H9 (cell line): ENCODE results near the gene H19. TPM values are rescaled to one million over a fixed set of nuclear protein-coding genes. Genes with fewer than 3 reads are reported as not detected.

Source experiments
- DNase-seq: peaks from one replicate; pipeline ENCODE4 v3.0.0-alpha.2; 2017
- H2AFZ ChIP-seq: one replicate; pipeline ENCODE4 v1.6.1; 2013; ENCODE audit warnings: mild to moderate bottlenecking, low read length, control low read depth, moderate library complexity
- H2AK5ac ChIP-seq: 2 replicates; pipeline ENCODE4 v1.6.1; 2013; ENCODE audit warnings: low read length, control low read depth, mixed read lengths; ENCODE audit not compliant: insufficient read length
- H2BK120ac ChIP-seq: one replicate; pipeline ENCODE4 v1.6.1; 2013; ENCODE audit warnings: low read depth, mild to moderate bottlenecking, low read length, control low read depth, inconsistent platforms; ENCODE audit not compliant: poor library complexity, severe bottlenecking
- H2BK12ac ChIP-seq: 2 replicates; pipeline ENCODE4 v1.6.1; 2013; ENCODE audit warnings: low read length, control low read depth, mixed read lengths, low read depth; ENCODE audit not compliant: insufficient read length
- H2BK15ac ChIP-seq: 2 replicates; pipeline ENCODE4 v1.6.1; 2013; ENCODE audit warnings: low read depth, low read length, control low read depth
- H2BK20ac ChIP-seq: one replicate; pipeline ENCODE4 v1.6.1; 2013; ENCODE audit warnings: low read depth, mild to moderate bottlenecking, low read length, control low read depth, inconsistent platforms; ENCODE audit not compliant: poor library complexity, severe bottlenecking
- H2BK5ac ChIP-seq: 2 replicates; pipeline ENCODE4 v1.6.1; 2013; ENCODE audit warnings: low read length, control low read depth, mixed read lengths; ENCODE audit not compliant: insufficient read length
- H3K14ac ChIP-seq: 2 replicates; pipeline ENCODE4 v1.6.1; 2013; ENCODE audit warnings: low read length, control low read depth; ENCODE audit not compliant: insufficient read depth
- H3K18ac ChIP-seq: 2 replicates; pipeline ENCODE4 v1.6.1; 2013; ENCODE audit warnings: low read depth, mild to moderate bottlenecking, mixed read lengths, low read length, control low read depth; ENCODE audit not compliant: insufficient read length
- H3K23ac ChIP-seq: 2 replicates; pipeline ENCODE4 v1.6.1; 2013; ENCODE audit warnings: low read length, control low read depth, mixed read lengths, low read depth; ENCODE audit not compliant: insufficient read length
- H3K23me2 ChIP-seq: 2 replicates; pipeline ENCODE4 v1.6.1; 2013; ENCODE audit warnings: low read depth, mild to moderate bottlenecking, mixed read lengths, low read length, control low read depth; ENCODE audit not compliant: insufficient read length, poor library complexity, severe bottlenecking
- H3K27ac ChIP-seq: 2 replicates; pipeline ENCODE4 v1.5.1; 2013; ENCODE audit warnings: low read length, control low read depth, mixed read lengths, low read depth; ENCODE audit not compliant: insufficient read length
- H3K27me3 ChIP-seq: 2 replicates; pipeline ENCODE4 v1.6.1; 2013; ENCODE audit warnings: low read length, control low read depth, inconsistent platforms; ENCODE audit not compliant: insufficient read depth
- H3K4ac ChIP-seq: 2 replicates; pipeline ENCODE4 v1.6.1; 2013; ENCODE audit warnings: low read depth, mild to moderate bottlenecking, control low read depth, inconsistent platforms, low read length, moderate library complexity
- H3K4me1 ChIP-seq: 2 replicates; pipeline ENCODE4 v1.6.1; 2013; ENCODE audit warnings: low read length, control low read depth, inconsistent platforms; ENCODE audit not compliant: insufficient read depth
- H3K4me2 ChIP-seq: 2 replicates; pipeline ENCODE4 v1.6.1; 2013; ENCODE audit warnings: low read length, control low read depth, mixed read lengths; ENCODE audit not compliant: insufficient read length, insufficient read depth
- H3K56ac ChIP-seq: 2 replicates; pipeline ENCODE4 v1.6.1; 2013; ENCODE audit warnings: low read depth, mild to moderate bottlenecking, mixed read lengths, low read length, control low read depth; ENCODE audit not compliant: insufficient read length
- H3K79me1 ChIP-seq: 2 replicates; pipeline ENCODE4 v1.6.1; 2013; ENCODE audit warnings: low read depth, mild to moderate bottlenecking, moderate library complexity, low read length, control low read depth, inconsistent platforms; ENCODE audit not compliant: insufficient read depth, poor library complexity, severe bottlenecking
- H3K79me2 ChIP-seq: 2 replicates; pipeline ENCODE4 v1.6.1; 2013; ENCODE audit warnings: low read length, control low read depth, inconsistent platforms; ENCODE audit not compliant: insufficient read depth
- H3K9ac ChIP-seq: 2 replicates; pipeline ENCODE4 v1.6.1; 2013; ENCODE audit warnings: low read length, control low read depth, mixed read lengths; ENCODE audit not compliant: insufficient read length; ENCODE audit errors: extremely low read depth
- H3K9me3 ChIP-seq: one replicate; pipeline ENCODE4 v1.6.1; 2013; ENCODE audit warnings: low read depth, low read length, inconsistent platforms; ENCODE audit not compliant: control insufficient read depth
- H3T11ph ChIP-seq: one replicate; pipeline ENCODE4 v1.6.1; 2013; ENCODE audit warnings: mild to moderate bottlenecking, low read length, control low read depth, inconsistent platforms
- H4K20me1 ChIP-seq: one replicate; pipeline ENCODE4 v1.6.1; 2013; ENCODE audit not compliant: control insufficient read depth, insufficient read length, insufficient read depth
- H4K5ac ChIP-seq: 2 replicates; pipeline ENCODE4 v1.6.1; 2013; ENCODE audit warnings: low read depth, mild to moderate bottlenecking, mixed read lengths, low read length, control low read depth; ENCODE audit not compliant: insufficient read length
- H4K8ac ChIP-seq: replicated peaks from 2 replicates; pipeline ENCODE4 v1.6.1; 2013; ENCODE audit warnings: low read length, control low read depth, mixed read lengths, low read depth; ENCODE audit not compliant: insufficient read length
- H4K91ac ChIP-seq: 2 replicates; pipeline ENCODE4 v1.6.1; 2013; ENCODE audit warnings: low read depth, mild to moderate bottlenecking, moderate library complexity, mixed read lengths, low read length, control low read depth; ENCODE audit not compliant: insufficient read length
- H3K27ac Mint-ChIP-seq, 3 experiments: 2 replicates in 2 of 3; 3 replicates in 1 of 3; pipeline ENCODE4 v1.8.0; 2020 to 2021; ENCODE audit warnings: mixed read lengths in 3 of 3, mild to moderate bottlenecking in 1 of 3, moderate library complexity in 1 of 3
- H3K27me3 Mint-ChIP-seq: 2 replicates; pipeline ENCODE4 v1.8.0; 2021; ENCODE audit warnings: low read depth, mild to moderate bottlenecking, moderate library complexity, mixed read lengths
- H3K36me3 Mint-ChIP-seq, 3 experiments: 2 replicates in 2 of 3; 3 replicates in 1 of 3; pipeline ENCODE4 v1.8.0; 2020 to 2021; ENCODE audit warnings: low read depth in 3 of 3, mixed read lengths in 3 of 3; ENCODE audit not compliant: insufficient read depth in 1 of 3
- H3K4me1 Mint-ChIP-seq, 2 experiments: 2 replicates each; pipeline ENCODE4 v1.8.0; 2020; ENCODE audit warnings: mixed read lengths in 2 of 2
- H3K4me3 Mint-ChIP-seq, 2 experiments: 2 replicates in 1 of 2; 3 replicates in 1 of 2; pipeline ENCODE4 v1.8.0; 2020 to 2021; ENCODE audit warnings: mild to moderate bottlenecking in 2 of 2, mixed read lengths in 2 of 2, moderate library complexity in 1 of 2
- H3K9me3 Mint-ChIP-seq, 2 experiments: 2 replicates in 1 of 2; 3 replicates in 1 of 2; pipeline ENCODE4 v1.8.0; 2020; ENCODE audit warnings: mild to moderate bottlenecking in 2 of 2, mixed read lengths in 2 of 2, moderate library complexity in 1 of 2
- WGBS: extraction: QIAGEN DNeasy Blood & Tissue Kit; methylation state at CpG from one replicate; pipeline ENCODE4 v1.1.7; 2013; ENCODE audit warnings: missing lambda C conversion rate, low lambda C conversion rate, mixed read lengths; ENCODE audit not compliant: insufficient read length; ENCODE audit errors: extremely low coverage; 5-methylcytosine and 5-hydroxymethylcytosine counted together
- total RNA-seq: library from RNA; stranded (reverse); gene quantifications from 2 replicates; pipeline ENCODE4 v1.2.1, GENCODE V29; 2021
- TF ChIP-seq, protein P1 (sequence below): fragments of 200-600 bp; sonication (generic); conservative IDR thresholded peaks from 3 replicates; pipeline ENCODE4 v1.8.0; 2021; ENCODE audit warnings: antibody characterized with exemption, mild to moderate bottlenecking

H19 gene
- total RNA-seq, 1 experiment from 2014 or later = 10.7 TPM

DNA sequence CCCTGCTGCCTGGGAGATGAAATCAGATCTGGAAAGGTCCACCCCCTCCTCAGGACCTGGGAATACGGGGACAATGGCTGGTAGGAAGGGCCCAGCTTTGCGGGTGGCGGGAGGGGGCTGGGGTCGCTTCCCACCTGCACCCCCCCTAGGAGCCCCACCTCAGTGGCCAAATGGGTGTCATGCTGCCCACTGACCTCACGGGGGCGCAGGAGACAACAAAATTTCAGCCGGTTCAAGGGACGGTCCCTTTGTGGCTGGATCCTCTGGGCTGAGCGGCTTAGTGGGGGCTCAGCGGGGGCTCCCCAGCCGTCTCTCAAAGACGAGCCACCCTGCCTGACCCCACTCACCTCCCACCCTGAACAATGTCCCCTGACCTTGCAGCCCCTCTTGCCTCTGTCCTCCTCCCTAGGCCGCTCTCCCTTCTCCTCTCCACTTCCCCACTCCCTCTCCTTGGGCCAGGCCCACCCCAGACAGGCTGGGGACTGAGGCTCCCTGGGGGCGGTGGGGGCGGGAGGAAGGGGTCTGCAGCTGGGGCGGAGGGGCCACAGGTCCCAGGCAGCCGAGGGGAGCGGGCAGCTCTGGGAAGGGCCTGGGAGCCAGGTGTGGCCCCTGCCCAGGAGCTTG is 39.3 kb upstream of the H19 start:
- WGBS = no CpG with 5 or more reads among the region's 18 CpGs
- Histone ChIP-seq H3K27me3 (no peaks in the 10 kb centered on the region), H3K9ac (no peak overlapping the region), H4K20me1 (no peaks in the 10 kb centered on the region), H3K4me1 (no peaks in the 10 kb centered on the region), H3K27ac (no peak overlapping the region), H2BK5ac (no peak overlapping the region), H3K23ac (no peak overlapping the region), H3K56ac (no peak overlapping the region), H3K9me3 (no peaks in the 10 kb centered on the region), H3K79me2 (no peaks in the 10 kb centered on the region), H3T11ph (no peak overlapping the region), H2BK15ac (no peak overlapping the region), H2BK12ac (no peak overlapping the region), H3K4me2 (no peak overlapping the region), H3K14ac (no peak overlapping the region), H4K8ac (no peak overlapping the region), H2BK20ac (no peak overlapping the region), H3K79me1 (no peaks in the 10 kb centered on the region), H4K5ac (no peak overlapping the region), H2AFZ (no peak overlapping the region), H4K91ac (no peak overlapping the region), H2BK120ac (no peak overlapping the region), H3K23me2 (no peaks in the 10 kb centered on the region), H3K18ac (no peak overlapping the region), H2AK5ac (no peak overlapping the region), H3K4ac (no peak overlapping the region)
- no peak for DNase-seq
- Mint-ChIP-seq H3K9me3 (no peaks in the 10 kb centered on the region), H3K4me1 (no peaks in the 10 kb centered on the region), H3K27me3 (no peaks in the 10 kb centered on the region), H3K27ac (no peak overlapping the region), H3K4me3 (no peak overlapping the region), H3K36me3 (no peaks in the 10 kb centered on the region)
- TF ChIP-seq, protein P1, sequence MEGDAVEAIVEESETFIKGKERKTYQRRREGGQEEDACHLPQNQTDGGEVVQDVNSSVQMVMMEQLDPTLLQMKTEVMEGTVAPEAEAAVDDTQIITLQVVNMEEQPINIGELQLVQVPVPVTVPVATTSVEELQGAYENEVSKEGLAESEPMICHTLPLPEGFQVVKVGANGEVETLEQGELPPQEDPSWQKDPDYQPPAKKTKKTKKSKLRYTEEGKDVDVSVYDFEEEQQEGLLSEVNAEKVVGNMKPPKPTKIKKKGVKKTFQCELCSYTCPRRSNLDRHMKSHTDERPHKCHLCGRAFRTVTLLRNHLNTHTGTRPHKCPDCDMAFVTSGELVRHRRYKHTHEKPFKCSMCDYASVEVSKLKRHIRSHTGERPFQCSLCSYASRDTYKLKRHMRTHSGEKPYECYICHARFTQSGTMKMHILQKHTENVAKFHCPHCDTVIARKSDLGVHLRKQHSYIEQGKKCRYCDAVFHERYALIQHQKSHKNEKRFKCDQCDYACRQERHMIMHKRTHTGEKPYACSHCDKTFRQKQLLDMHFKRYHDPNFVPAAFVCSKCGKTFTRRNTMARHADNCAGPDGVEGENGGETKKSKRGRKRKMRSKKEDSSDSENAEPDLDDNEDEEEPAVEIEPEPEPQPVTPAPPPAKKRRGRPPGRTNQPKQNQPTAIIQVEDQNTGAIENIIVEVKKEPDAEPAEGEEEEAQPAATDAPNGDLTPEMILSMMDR = no peak
